GM10266 (cell line): ENCODE data around the gene PLCXD3.

Experiments used
- DNase-seq: peaks from one replicate; pipeline ENCODE4 v3.0.0; 2012; ENCODE audit errors: extremely low spot score
- CTCF ChIP-seq: IDR thresholded peaks from 2 replicates; pipeline ENCODE4 v1.5.1; 2012; ENCODE audit warnings: mild to moderate bottlenecking, low read depth; ENCODE audit not compliant: control insufficient read depth, insufficient read depth; ENCODE audit errors: missing control alignments

The PLCXD3 gene

DNA sequence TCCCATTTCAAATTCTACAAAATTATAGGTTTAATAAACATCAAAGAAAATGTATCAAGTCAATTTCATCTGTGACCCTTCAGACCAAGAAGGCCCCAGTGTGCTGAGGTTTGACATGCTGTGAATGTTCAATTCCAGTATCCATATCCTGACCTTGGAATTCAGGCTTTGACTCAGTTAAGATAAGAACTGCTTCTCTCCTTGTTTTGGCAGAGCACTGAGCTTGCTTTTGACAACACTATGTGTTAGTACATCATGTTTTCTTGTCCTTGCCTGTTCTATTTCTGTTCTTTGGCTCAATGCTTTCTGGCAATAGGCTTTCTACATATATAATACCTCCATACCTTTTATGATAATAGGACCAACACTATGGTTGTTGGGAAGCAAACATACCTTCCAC, 105.6 kb downstream of the PLCXD3 start:
- TF ChIP-seq CTCF = no peak
- DNase-seq = no peak

DNA sequence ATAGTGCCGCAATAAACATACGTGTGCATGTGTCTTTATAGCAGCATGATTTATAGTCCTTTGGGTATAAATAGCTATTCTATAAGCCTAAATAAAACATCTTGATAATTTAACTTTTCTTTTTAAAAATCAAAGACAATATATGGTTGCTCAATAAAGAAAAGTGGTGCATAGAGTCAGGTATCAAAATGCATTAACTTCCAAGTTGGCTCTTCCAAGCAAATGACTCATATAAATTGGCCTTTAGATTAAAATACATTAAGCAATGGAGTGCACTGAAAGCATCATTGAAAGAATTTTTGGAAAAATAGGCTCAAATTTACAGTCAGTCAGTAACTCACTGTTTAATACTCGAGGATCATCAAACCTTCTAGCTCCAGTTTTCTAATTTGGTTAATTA, 106.6 kb downstream of the PLCXD3 start:
- no peak for TF ChIP-seq CTCF
- no peak for DNase-seq

DNA sequence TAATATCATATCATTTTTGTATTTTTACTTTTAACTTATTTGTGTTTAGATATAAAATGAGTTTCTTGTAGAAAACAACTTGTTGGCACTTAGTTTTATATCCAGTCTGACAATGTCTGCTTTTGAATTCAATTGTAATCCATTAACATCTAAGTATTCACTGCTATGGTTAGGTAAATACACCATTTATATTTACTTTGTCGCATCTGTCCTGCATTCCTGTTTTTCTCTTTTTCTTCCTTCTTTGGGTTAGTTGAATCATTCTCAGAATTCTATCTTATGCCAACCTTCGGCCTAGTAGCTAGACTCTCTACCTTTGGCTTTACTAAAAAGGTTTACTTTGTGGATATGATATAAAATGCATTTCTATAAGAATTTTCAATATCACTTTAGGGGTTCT, 107.6 kb downstream of the PLCXD3 start:
- no peak for DNase-seq
- TF ChIP-seq CTCF = no peak

DNA sequence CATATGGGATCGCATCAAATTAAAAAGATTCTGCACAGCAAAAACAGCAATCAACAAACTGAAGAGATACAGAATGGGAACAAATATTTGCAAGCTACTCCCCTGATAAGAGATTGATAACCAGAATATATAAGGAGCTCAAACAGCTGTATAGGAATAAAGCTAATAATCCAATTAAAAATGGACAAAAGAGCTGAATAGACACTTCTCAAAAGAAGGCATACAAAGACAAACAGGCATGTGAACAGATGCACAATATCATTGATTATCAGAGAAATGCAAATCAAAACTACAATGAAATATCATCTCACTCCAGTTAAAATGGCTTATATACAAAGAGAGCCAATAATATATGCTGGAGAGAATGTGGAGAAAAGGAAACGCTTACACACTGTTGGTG, 110.6 kb downstream of the PLCXD3 start:
- TF ChIP-seq CTCF = no peak

DNA sequence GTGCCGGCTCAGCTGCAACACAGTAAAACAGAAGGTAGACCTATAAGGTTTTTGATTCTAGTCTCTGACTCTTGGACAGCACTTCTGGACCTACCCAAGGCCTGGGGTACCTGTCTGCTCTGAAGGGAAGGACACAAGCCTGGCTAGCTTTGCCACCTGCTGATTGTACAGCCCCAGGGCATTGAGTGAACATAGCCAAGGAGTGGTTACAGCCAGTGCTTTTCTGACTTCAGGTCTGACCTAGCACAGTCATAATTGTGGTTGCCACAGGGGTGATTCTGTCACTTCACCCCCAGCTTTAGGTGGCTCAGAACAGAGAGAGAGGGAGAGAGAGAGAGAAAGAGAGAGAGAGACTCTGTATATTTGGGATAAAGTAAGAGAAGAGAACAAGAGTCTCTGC, 118.4 kb downstream of the PLCXD3 start:
- no peak for DNase-seq
- TF ChIP-seq CTCF = no peak

More for the DNA sequence above, 110.6 kb downstream of the PLCXD3 start:
- no peak for DNase-seq

- TF ChIP-seq CTCF = no peak
- no peak for DNase-seq
Observed at GRCh38 chr5:41374631-41375030, 135.8 kb downstream of the PLCXD3 start.

- DNase-seq = no peak
- TF ChIP-seq CTCF = no peak
Observed at GRCh38 chr5:41373230-41373629, 137.2 kb downstream of the PLCXD3 start.

GRCh38 chr5:41371738-41372137, 138.7 kb downstream of the PLCXD3 start:
- no peak for TF ChIP-seq CTCF
- DNase-seq = no peak
